ENCODE results near the gene MEIS2.

DNA sequence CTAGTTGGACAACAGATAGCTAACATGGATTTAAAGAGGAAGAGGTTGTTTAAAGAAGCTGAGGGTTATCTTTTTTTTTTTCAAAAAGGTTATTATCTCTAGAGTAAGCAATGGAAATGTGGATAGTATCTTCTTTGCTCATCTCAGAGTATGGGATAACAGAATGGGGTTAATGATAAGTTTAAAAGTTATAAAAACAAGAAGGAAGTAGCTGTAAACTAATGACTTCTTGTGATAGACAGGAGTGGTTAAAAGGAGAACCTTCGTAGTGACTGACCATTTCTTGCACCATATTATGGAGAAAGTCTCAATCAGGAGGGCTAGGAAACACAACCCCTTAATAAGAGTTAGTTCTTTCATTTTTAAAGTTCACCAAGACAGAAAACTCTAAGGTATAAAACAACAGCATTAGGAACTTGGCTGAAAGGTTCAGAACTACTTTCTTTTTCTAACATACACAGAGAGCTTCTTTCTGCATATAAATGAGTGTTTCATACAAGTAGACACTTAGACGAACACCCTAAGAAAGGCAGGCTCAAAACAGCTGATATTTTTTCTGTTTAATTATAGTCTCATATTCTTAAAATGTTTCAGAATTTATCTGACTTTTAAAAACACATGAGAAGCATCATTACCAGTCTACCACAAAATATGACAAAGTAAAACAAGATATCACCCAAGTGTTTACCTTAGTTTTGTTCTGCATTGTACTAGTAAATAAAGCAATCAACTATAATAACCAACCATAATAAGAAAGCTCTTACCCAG lies 140.0 kb downstream of the MEIS2 start:
- TF ChIP-seq EZH2 (conservative IDR thresholded peaks at IDR 0.05; ENCODE audit: low read depth, low read length) = no peak
- no peak for TF ChIP-seq ZNF274 (CRISPR knock-in tag; IDR thresholded peaks at IDR 0.05)
- TF ChIP-seq, protein P1, sequence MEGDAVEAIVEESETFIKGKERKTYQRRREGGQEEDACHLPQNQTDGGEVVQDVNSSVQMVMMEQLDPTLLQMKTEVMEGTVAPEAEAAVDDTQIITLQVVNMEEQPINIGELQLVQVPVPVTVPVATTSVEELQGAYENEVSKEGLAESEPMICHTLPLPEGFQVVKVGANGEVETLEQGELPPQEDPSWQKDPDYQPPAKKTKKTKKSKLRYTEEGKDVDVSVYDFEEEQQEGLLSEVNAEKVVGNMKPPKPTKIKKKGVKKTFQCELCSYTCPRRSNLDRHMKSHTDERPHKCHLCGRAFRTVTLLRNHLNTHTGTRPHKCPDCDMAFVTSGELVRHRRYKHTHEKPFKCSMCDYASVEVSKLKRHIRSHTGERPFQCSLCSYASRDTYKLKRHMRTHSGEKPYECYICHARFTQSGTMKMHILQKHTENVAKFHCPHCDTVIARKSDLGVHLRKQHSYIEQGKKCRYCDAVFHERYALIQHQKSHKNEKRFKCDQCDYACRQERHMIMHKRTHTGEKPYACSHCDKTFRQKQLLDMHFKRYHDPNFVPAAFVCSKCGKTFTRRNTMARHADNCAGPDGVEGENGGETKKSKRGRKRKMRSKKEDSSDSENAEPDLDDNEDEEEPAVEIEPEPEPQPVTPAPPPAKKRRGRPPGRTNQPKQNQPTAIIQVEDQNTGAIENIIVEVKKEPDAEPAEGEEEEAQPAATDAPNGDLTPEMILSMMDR (CRISPR knock-in tag; IDR thresholded peaks at IDR 0.05) = no peak
- TF ChIP-seq SP1 (IDR thresholded peaks at IDR 0.05) = no peak
- TF ChIP-seq SP1 (CRISPR knock-in tag; IDR thresholded peaks at IDR 0.05) = no peak
- TF ChIP-seq, protein P2, sequence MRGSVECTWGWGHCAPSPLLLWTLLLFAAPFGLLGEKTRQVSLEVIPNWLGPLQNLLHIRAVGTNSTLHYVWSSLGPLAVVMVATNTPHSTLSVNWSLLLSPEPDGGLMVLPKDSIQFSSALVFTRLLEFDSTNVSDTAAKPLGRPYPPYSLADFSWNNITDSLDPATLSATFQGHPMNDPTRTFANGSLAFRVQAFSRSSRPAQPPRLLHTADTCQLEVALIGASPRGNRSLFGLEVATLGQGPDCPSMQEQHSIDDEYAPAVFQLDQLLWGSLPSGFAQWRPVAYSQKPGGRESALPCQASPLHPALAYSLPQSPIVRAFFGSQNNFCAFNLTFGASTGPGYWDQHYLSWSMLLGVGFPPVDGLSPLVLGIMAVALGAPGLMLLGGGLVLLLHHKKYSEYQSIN (CRISPR knock-in tag; IDR thresholded peaks at IDR 0.05; ENCODE audit: borderline replicate concordance) = no peak
- no peak for TF ChIP-seq ZNF563 (CRISPR knock-in tag; IDR thresholded peaks at IDR 0.05)
- TF ChIP-seq, protein P3, sequence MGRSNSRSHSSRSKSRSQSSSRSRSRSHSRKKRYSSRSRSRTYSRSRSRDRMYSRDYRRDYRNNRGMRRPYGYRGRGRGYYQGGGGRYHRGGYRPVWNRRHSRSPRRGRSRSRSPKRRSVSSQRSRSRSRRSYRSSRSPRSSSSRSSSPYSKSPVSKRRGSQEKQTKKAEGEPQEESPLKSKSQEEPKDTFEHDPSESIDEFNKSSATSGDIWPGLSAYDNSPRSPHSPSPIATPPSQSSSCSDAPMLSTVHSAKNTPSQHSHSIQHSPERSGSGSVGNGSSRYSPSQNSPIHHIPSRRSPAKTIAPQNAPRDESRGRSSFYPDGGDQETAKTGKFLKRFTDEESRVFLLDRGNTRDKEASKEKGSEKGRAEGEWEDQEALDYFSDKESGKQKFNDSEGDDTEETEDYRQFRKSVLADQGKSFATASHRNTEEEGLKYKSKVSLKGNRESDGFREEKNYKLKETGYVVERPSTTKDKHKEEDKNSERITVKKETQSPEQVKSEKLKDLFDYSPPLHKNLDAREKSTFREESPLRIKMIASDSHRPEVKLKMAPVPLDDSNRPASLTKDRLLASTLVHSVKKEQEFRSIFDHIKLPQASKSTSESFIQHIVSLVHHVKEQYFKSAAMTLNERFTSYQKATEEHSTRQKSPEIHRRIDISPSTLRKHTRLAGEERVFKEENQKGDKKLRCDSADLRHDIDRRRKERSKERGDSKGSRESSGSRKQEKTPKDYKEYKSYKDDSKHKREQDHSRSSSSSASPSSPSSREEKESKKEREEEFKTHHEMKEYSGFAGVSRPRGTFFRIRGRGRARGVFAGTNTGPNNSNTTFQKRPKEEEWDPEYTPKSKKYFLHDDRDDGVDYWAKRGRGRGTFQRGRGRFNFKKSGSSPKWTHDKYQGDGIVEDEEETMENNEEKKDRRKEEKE (IDR thresholded peaks at IDR 0.05) = no peak
- no peak for TF ChIP-seq IRX3 (CRISPR knock-in tag; IDR thresholded peaks at IDR 0.05; ENCODE audit: borderline replicate concordance, low read depth)
- no peak for TF ChIP-seq ZNF781 (CRISPR knock-in tag; IDR thresholded peaks at IDR 0.05; ENCODE audit: borderline replicate concordance, not compliant biosample characterization)
- no peak for TF ChIP-seq ZBTB21 (CRISPR knock-in tag; IDR thresholded peaks at IDR 0.05)

Data from HepG2 (cell line).